Stimulated activated CD4-positive, alpha-beta T cell treated with anti-CD3 and anti-CD28 coated beads, Interleukin-12 subunit alpha, Interleukin-12 subunit beta, amount 100 ng/mL, for 48 hours (primary cell): ENCODE measurements around the gene COL13A1.

Experiments used
- DNase-seq, 3 donors: peaks; one replicate each; pipeline ENCODE4 v3.0.0-alpha.2; 2020; ENCODE audit warnings: low read depth in 2 of 3, low spot score in 1 of 3

COL13A1 gene

GRCh38 chr10:69801434-69802315 lies at the start of gene COL13A1:
TSS of gene COL13A1 (plus strand) at chr10:69801906. CDS start at chr10:69802424, 518 bp downstream.
- DNase-seq: no peak

DNA sequence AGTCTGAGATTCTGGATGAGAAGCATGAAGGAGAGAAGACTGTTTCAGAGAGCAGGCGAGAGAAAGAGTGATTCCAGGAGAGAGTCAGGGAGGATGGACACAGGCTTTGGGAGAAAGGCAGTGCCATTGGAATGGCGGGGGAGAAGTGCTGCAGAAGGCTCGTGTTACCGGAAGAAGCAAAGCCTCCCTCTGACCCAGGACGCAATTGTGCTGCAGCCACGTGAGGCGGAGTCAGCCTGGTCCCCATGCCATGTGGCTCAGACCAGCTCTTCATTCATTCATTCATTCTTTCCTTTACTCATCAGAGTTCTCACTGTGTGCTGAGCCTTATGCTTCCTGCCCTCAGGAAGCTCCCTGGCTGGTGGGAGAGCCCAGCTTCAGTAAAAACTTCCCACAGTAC lies 49.2 kb upstream of the COL13A1 start:
- DNase-seq: no peak

DNA sequence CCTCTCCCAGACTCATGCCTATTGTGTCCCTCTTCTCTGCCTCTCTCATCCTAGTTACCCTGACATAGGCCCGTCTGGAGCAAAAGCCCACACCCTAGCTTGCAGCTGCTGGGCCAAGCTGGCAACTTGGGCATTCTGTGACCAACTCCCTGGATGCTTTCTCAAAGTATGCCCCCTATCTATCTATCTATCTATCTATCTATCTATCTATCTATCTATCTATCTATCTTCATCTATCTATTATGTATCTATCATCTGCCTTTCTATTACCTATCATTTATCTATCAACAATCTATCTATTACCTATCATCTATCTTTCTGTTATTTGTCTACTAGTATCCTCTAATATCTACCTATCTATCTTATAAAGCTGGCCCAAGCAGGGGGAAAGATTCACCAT lies 45.4 kb upstream of the COL13A1 start:
- DNase-seq: no peak

DNA sequence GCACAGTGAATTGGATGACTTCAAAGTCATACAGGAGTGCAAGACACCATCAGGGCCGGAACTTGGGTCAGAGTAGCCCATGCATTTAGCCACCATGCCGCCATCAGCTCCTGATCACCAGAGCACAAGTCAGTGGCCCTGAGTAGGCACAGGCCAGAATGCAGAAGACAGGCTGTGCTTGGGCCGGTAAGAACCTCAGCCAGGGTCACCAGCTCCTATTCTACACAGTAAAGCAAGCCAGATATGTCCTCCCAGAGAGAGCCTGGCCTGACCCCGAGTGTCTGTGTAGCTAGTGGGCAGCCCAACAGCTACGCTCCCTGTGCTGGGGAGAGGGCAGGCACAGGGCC lies 44.5 kb upstream of the COL13A1 start:
- DNase-seq: no peak

DNA sequence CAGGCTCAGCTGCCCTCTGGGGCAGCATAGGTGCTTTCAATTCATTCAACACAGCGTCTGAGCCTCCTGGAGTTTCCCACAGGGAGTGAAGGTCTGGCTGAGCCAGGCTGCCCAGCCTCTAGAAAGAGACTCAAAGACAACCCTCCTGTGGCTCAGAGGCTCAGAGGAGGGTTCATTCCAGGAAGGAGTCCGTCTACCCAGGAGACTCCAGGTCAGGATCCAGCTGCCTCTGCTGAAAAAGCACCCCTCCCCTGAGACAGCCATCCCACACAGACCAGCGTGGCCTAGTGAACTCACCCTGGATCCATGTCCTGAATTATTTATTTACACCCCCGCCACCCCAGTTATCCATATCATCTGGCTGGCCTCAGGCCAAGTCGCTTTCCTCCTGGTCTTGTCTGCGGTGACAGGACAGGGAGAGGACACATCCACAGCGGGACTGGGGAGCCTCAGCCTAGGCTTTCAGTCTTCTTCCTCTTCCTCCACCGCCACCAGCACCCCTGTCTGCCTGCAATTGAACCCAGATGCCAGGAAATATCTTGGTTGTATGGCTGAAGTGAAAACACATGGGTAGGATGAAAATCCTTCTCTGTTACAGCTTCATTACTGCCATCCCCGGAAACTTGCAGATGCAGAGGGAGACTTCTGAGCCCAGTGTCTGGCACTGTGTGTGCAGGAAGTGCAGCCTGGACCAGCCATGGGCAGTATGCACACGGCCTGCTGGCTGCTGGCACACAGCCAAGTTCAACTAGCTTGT lies 44.0 kb upstream of the COL13A1 start:
- DNase-seq: no peak

GRCh38 chr10:69758310-69758728 lies 43.4 kb upstream of the COL13A1 start:
- DNase-seq: no peak

GRCh38 chr10:69759641-69760040 lies 42.1 kb upstream of the COL13A1 start:
- DNase-seq: no peak

DNA sequence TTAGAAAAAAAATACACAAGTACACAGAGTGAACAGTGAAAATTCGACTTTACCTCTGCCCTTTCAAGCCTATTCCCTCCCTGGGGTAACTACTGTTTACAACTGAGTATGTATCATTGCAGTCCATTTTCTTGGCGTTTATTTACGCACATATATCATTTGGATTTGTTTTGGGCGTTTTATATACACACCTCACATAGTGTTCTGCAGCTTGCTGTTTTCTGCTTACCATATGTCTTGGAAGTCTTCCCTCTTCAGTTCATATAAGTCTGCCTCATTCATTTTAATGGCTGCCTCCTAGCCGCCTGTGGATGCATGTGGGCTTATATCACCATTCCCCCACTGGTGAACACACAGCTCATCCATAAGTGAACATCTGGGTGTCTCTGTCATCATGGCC lies 41.6 kb upstream of the COL13A1 start:
- no peak for DNase-seq

- no peak for DNase-seq
Measured at GRCh38 chr10:69761320-69761719, 40.4 kb upstream of the COL13A1 start.

DNA sequence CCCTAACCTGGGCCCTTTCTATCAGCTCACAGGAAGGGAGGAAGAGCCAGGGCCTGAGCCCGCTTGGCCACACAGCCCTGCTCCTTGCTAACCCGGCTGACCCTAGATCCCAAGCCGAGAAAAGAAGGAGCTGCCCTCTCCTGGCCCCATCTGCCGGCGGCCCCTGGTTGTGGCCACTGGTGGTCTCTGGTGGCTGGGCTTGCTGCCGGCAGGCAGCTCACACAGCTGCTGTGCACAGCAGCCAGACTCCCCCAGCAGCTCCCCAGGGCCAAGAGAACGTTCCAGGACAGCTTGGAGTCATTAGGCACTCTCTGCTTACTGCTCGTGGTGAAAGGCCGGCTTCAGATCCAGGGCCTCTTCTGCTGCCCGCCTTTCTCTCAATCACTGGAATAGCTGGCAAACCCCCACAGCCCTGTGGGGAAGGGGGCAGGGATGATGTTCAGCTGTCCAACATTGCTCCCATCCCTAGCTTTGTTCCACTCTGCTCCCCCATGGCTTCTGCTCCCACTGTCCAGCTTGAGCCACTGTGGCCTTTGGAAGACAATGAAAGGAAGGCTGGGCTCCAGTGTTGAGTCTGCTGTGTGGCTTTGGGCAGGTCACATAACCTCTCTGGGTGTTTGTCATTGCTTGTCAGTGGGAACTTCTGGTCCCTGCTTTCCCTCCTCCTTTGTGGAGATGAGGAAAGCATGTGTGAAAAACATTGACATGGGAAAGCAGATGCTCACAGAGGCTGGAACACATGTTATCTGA lies 35.4 kb upstream of the COL13A1 start:
- DNase-seq: no peak

- DNase-seq: no peak
Measured at GRCh38 chr10:69767793-69768192, 33.9 kb upstream of the COL13A1 start.

DNA sequence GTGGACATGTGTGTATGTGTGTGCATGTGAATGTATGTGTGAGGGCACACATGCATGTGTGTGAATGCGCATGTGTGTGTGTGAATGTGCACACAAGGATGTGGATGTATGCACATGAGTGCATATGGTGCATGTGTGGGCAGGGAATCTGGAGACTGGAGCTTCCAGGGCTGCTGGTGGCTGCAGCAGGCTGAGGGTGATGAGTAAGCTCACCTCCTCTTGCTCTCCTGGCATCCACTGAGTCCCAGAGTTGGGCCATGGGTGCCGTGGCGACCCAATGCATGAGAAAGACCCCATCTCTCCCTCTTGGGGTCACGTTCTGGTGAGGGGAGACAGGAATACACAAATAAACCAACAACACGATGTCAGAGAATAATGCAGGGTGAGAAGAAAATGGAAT lies 33.3 kb upstream of the COL13A1 start:
- no peak for DNase-seq

DNA sequence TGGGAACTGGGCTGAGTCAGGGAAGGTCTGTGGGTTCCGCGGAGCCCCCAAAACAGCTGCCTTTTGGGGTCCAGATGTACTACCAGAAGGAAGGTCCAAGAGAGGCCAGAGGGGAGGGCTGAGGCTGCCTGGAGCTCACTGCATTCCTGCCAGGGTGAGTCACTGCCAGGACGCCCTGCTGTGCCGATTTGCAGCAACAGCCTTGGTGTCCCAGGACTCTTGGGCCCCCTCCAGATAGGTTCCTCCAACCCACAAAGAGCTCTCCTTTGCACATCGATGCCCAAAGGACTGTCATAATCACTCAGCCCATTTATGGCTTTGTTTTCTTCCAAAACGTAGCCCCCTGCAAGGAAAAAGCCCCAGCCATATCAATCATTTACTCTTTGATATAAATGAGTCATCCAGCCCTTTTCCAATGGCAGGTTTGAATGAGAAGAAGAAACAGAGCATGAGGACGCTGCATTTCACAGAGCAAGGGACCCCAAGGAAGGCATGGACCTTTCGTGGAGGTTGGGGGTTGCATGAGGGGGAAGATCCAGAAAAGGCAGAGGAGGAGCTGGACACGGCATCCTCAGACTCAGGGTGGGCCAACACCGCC lies 32.2 kb upstream of the COL13A1 start:
- no peak for DNase-seq

DNA sequence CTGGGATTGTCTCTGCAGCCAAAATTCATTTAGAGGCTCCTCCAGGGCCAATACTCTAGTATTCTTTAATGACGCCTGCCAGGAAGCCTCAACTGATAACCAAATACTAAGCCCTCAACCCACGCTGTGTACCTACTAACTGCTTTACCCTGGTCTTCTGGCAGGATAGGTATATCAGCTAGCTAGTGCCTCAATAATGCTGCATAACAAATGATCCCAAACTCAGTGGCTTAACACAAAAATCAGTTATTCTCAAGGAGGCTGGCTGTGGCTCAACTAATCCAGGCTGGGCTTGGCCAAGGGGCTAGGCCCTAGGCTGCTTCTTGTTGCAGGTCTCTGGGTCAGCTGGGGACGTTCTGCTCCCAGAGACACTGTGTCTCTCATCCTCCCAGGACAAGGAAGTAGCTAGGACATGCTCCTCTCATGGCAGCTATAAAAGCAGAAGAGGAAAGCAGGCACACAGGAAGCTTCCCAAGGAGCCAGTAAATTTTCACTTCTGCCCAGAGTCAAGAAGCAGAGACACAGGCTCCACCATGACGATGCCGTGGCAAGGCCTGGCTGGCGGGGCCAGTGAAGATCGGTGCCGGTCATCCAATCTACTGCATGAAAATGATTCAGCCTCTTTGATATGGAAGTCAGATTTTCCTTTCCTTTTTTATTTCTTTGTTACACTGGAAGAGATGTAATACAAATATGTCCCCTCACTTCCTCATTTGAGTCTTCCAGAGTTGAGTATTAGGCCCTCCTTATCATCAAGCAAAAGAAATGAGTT lies 28.6 kb upstream of the COL13A1 start:
- DNase-seq: no peak

GRCh38 chr10:69774596-69774995 lies 27.1 kb upstream of the COL13A1 start:
- no peak for DNase-seq

DNA sequence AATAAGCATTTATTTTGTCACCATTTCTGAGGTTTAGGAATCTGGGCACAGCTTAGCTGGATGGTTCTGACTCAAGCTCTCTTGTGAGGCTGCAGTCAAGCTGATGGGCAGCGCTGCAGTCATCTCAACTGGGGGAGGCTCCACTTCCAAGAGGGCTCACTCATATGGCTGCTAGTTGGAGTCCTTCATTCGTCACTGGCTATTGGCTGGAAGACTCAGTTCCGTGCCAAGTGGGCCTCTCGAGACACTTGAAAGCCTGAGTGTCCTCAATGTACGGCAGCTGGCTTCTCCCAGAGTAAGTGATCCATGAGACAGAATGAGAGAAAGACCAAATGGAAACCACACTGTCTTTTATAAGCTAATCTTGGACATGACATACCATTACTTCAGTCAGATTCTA lies 21.6 kb upstream of the COL13A1 start:
- no peak for DNase-seq

GRCh38 chr10:69781576-69781975 lies 20.1 kb upstream of the COL13A1 start:
- DNase-seq: no peak

DNA sequence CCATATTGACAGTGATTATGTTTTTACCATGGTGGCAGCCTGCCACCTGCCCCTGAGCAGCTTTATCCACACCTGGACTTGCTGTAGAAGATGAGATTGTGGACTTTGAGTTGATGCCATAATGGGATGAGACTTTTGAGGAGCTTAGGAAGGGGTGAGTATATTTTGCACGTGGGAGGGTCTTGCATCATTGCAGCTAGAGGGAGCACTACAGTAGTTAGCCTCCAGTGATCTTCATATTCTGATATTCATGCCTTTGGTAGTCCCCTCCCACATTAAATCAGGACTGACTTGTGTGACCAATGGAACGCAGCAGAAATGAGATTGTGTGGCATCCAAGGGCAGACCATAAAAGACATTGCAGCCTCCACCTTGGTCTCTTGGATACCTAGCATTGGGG lies 18.2 kb upstream of the COL13A1 start:
- no peak for DNase-seq

DNA sequence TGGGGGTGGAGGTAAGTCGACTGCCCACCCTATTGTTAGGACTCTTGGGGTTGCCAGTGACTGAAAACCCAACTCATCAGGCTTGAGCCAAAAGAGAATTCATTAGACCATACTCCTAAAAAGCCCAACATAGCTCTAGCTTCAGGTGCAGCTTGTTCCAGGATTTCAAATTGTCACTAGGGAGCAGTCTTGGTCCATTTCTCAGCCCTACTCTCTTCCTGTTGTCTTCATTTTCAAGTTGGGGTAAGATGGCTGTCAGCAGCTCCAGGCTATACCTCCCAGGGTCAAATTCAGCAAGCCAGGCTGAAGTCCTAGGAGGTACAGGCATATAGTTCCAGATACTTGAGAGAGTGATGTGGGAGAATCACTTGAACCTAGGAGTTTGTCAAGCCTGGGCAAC lies 14.9 kb upstream of the COL13A1 start:
- DNase-seq: no peak

DNA sequence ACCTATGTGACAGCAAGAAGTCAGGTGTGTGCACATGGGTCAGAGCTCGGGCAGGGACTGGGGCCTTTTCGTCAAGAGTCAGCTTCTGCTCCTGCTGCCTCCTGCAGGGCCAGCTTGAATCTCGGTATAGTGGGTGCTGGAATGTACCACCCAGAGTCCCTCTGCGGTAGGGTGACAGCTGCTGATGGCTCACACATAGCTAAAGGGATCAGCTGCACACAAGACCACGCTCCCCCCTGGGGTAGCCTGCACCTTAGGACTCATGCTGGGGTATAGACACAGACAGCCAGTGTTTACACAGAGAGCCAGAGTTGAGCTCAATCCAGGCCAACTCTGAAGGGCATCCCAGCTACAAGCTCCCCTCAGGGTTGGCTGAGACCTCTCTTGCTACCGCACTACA lies 14.0 kb upstream of the COL13A1 start:
- no peak for DNase-seq

DNA sequence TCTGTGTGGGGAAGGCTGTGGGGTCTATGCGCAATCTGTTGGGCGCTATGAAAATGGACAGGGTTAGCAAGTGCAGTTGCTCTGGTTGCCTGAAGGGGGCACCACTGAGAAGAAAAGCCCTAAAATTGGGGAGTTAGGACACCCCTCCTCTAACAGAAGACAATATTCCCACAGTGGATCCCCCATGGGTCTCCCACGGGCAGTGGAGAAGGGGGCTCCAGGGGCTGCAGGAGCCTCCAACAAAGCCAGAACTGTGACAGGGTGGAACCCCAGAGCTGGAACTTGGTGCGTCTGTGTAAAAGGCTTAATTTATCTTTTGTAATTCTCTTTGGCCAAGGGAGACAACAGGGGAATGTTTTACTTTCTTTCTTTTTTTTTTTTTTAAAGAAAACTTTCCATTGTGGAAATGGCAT lies 12.5 kb upstream of the COL13A1 start:
- no peak for DNase-seq
